ENCODE results near the gene PTPN11. TPM values are rescaled to one million over a fixed set of nuclear protein-coding genes. Genes with fewer than 3 reads are reported as not detected.

The PTPN11 gene
- total and polyA plus RNA-seq, 2 of the 13 experiments (the other 11 are each of a cell fraction or from before 2014, with no cell fraction given) = 30.0 to 63.5 TPM

DNA sequence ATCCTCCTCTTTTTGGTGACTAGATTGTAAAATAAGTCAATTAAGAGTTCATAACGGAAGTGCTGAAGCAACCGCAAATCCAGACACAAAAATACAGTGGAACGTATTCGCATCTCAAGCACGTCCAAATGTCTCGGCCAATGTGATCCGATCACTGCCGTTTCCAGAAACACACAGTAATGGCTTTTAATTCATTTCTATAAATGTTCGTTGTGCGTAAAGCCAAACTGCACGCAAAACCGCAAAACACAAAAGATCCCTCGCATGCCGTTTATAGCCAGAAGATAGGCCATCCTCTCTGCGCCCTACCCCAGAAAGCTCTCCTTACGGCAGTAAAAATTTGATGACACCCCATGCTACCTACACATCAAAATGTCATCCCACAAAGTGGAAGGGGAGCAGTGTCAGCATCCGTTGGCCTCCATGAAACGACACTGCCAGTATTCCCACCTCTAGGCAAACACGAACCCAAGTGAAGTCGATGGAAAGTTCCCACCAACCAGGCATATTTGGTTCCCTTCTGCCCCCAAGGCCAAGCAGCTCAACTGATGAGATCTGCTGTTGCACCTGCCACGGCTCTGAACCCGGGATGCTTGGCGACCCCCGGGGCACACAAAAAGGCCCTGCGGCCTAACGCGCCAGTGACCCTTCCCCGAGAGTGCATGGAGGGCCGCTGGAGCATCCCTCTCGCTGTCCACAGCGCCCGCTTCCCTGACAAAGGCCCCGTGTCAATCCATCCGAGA is 37.9 kb upstream of the PTPN11 start (continued):
- TF ChIP-seq, protein P1, sequence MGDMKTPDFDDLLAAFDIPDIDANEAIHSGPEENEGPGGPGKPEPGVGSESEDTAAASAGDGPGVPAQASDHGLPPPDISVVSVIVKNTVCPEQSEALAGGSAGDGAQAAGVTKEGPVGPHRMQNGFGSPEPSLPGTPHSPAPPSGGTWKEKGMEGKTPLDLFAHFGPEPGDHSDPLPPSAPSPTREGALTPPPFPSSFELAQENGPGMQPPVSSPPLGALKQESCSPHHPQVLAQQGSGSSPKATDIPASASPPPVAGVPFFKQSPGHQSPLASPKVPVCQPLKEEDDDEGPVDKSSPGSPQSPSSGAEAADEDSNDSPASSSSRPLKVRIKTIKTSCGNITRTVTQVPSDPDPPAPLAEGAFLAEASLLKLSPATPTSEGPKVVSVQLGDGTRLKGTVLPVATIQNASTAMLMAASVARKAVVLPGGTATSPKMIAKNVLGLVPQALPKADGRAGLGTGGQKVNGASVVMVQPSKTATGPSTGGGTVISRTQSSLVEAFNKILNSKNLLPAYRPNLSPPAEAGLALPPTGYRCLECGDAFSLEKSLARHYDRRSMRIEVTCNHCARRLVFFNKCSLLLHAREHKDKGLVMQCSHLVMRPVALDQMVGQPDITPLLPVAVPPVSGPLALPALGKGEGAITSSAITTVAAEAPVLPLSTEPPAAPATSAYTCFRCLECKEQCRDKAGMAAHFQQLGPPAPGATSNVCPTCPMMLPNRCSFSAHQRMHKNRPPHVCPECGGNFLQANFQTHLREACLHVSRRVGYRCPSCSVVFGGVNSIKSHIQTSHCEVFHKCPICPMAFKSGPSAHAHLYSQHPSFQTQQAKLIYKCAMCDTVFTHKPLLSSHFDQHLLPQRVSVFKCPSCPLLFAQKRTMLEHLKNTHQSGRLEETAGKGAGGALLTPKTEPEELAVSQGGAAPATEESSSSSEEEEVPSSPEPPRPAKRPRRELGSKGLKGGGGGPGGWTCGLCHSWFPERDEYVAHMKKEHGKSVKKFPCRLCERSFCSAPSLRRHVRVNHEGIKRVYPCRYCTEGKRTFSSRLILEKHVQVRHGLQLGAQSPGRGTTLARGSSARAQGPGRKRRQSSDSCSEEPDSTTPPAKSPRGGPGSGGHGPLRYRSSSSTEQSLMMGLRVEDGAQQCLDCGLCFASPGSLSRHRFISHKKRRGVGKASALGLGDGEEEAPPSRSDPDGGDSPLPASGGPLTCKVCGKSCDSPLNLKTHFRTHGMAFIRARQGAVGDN (CRISPR knock-in tag; IDR thresholded peaks at IDR 0.05) = peak; percentile 65
- TF ChIP-seq ZBTB38 (CRISPR knock-in tag; IDR thresholded peaks at IDR 0.05) (0 out of 2 replicates have a peak, but pooled peaks have one; percentile 16), SAP130 (CRISPR knock-in tag; IDR thresholded peaks at IDR 0.05; ENCODE audit: low read depth) (no peak), RORA (CRISPR knock-in tag; IDR thresholded peaks at IDR 0.05) (no peak), RAD21 (CRISPR knock-in tag; IDR thresholded peaks at IDR 0.05) (peak; percentile 17; the same call in 1 of the 2 replicates), PHF8 (CRISPR knock-in tag; IDR thresholded peaks at IDR 0.05) (peak; percentile 48)

DNA sequence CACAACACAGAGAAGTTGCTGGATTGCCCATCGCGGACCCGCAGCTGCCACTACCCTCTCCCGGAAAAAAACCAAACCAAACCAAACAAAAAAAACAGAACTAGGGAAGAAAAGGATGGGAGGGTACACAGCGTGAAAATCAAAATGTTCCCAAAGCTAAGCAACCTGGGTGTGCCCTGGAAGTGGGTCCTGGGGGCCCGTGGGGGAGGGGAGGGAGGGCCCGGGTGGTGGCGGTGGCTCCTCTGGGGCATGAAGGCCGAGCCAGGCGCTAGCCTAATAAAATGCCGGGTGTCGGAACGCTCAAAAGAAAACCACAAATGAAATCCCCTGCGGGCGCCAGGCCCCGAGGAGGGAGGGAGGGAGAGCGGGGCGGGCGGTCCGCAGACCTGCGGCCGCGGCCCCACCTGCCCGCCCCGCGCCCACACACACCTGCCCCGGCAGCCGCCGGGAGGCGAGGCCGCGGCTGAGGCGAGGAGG is 37.3 kb upstream of the PTPN11 start:
- H3K9me3 ChIP-seq (ENCODE audit: low read length) = no peaks in the 10 kb centered on the region
- peak overlapping the region; percentile 82 for H3K9ac ChIP-seq (ENCODE audit: insufficient read depth, low read depth, low read length)
- H3K27ac ChIP-seq (ENCODE audit: extremely low read length, insufficient read depth, low read length) = peak overlapping the region; percentile 68
- intact Hi-C loops (cut with micrococcal nuclease; ENCODE audit: unreplicated experiment) = loop anchor here (10.0 kb wide), 2 partner anchors 57 to 97 kb away; no protein-coding TSS in a partner anchor
- peak; percentile 45 for ATAC-seq
- no TSS peak for BruUV-seq (replicated peaks)
- H2AFZ ChIP-seq (ENCODE audit: low read length) = no peak overlapping the region
- peak overlapping the region; percentile 88 for H3K4me2 ChIP-seq (ENCODE audit: low read depth, low read length)
- peak overlapping the region; percentile 80 to 90 (median 87) for H3K4me3 ChIP-seq (replicated peaks in 1 of 3; ENCODE audit: insufficient read depth in 1 of 3, low read depth in 2 of 3, low read length in 3 of 3)
- FAIRE-seq = no peak
- POLR2A ChIA-PET = interaction anchor here (1.2 kb wide), 1 partner anchor 16 kb away, joined by 3 read pairs; no protein-coding TSS in a partner anchor
- WGBS (ENCODE audit: low lambda C conversion rate) = 1% methylated on average over 8 of the region's 33 CpGs
- no peaks in the 10 kb centered on the region; a peak in 1 of 5 replicates for H3K27me3 ChIP-seq (ENCODE audit: control insufficient read depth in 1 of 2, insufficient read depth in 2 of 2, low read length in 2 of 2)
- in situ Hi-C loops (cut with HindIII; ENCODE audit: extremely low pct_ligation_motif_present, low pct_unique_long_range_greater_than_20kb) = no loop called here
- DNase-seq (ENCODE audit: low spot score) = no peak
- no peaks in the 10 kb centered on the region for H3K36me3 ChIP-seq (replicated peaks in 1 of 2; ENCODE audit: control insufficient read depth in 1 of 2, insufficient read depth in 2 of 2, low read length in 2 of 2)
- peaks cover 23% of the 10 kb centered on the region for H3K4me1 ChIP-seq (ENCODE audit: insufficient read depth, low read length)
- CTCF ChIA-PET (ENCODE audit: low intra/inter-chr PET ratio, low total read pairs) = no interaction called here
- H3K79me2 ChIP-seq (ENCODE audit: insufficient read depth, low read length) = peaks cover 35% of the 10 kb centered on the region
- H4K20me1 ChIP-seq (ENCODE audit: insufficient read depth, low read length) = peaks cover 8% of the 10 kb centered on the region; the same call in 1 of the 2 replicates
- TF ChIP-seq, protein P2, sequence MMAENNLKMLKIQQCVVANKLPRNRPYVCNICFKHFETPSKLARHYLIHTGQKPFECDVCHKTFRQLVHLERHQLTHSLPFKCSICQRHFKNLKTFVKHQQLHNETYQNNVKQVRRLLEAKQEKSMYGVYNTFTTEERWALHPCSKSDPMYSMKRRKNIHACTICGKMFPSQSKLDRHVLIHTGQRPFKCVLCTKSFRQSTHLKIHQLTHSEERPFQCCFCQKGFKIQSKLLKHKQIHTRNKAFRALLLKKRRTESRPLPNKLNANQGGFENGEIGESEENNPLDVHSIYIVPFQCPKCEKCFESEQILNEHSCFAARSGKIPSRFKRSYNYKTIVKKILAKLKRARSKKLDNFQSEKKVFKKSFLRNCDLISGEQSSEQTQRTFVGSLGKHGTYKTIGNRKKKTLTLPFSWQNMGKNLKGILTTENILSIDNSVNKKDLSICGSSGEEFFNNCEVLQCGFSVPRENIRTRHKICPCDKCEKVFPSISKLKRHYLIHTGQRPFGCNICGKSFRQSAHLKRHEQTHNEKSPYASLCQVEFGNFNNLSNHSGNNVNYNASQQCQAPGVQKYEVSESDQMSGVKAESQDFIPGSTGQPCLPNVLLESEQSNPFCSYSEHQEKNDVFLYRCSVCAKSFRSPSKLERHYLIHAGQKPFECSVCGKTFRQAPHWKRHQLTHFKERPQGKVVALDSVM (CRISPR knock-in tag; IDR thresholded peaks at IDR 0.05) = no peak
- TF ChIP-seq SP5 (CRISPR knock-in tag; IDR thresholded peaks at IDR 0.05; ENCODE audit: borderline replicate concordance, low read depth) = no peak
- TF ChIP-seq, protein P3, sequence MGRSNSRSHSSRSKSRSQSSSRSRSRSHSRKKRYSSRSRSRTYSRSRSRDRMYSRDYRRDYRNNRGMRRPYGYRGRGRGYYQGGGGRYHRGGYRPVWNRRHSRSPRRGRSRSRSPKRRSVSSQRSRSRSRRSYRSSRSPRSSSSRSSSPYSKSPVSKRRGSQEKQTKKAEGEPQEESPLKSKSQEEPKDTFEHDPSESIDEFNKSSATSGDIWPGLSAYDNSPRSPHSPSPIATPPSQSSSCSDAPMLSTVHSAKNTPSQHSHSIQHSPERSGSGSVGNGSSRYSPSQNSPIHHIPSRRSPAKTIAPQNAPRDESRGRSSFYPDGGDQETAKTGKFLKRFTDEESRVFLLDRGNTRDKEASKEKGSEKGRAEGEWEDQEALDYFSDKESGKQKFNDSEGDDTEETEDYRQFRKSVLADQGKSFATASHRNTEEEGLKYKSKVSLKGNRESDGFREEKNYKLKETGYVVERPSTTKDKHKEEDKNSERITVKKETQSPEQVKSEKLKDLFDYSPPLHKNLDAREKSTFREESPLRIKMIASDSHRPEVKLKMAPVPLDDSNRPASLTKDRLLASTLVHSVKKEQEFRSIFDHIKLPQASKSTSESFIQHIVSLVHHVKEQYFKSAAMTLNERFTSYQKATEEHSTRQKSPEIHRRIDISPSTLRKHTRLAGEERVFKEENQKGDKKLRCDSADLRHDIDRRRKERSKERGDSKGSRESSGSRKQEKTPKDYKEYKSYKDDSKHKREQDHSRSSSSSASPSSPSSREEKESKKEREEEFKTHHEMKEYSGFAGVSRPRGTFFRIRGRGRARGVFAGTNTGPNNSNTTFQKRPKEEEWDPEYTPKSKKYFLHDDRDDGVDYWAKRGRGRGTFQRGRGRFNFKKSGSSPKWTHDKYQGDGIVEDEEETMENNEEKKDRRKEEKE (IDR thresholded peaks at IDR 0.05) = no peak
- no peak for TF ChIP-seq ZNF136 (CRISPR knock-in tag; IDR thresholded peaks at IDR 0.05; ENCODE audit: low read depth)
- TF ChIP-seq, protein P4, sequence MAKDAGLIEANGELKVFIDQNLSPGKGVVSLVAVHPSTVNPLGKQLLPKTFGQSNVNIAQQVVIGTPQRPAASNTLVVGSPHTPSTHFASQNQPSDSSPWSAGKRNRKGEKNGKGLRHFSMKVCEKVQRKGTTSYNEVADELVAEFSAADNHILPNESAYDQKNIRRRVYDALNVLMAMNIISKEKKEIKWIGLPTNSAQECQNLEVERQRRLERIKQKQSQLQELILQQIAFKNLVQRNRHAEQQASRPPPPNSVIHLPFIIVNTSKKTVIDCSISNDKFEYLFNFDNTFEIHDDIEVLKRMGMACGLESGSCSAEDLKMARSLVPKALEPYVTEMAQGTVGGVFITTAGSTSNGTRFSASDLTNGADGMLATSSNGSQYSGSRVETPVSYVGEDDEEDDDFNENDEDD (CRISPR knock-in tag; IDR thresholded peaks at IDR 0.05; ENCODE audit: borderline replicate concordance) = no peak
